ENCODE data around the gene ZBTB7C.

The ZBTB7C gene

GRCh38 chr18:48073211-48073930 is 335.8 kb downstream of the ZBTB7C start:
- DNase-seq, result no peak

- no peak for DNase-seq
Observed at GRCh38 chr18:48072428-48073204, 336.6 kb downstream of the ZBTB7C start.

- DNase-seq, result no peak
Observed at GRCh38 chr18:48068916-48069445, 340.2 kb downstream of the ZBTB7C start.

- DNase-seq, result no peak
Observed at GRCh38 chr18:48066225-48066652, 342.9 kb downstream of the ZBTB7C start.

GRCh38 chr18:48065601-48065995 is 343.6 kb downstream of the ZBTB7C start:
- no peak for DNase-seq

GRCh38 chr18:48064978-48065600 is 344.1 kb downstream of the ZBTB7C start:
- DNase-seq, result no peak

- no peak for DNase-seq
Observed at GRCh38 chr18:48061781-48062570, 347.2 kb downstream of the ZBTB7C start.

- no peak for DNase-seq
Observed at GRCh38 chr18:48060970-48061369, 348.2 kb downstream of the ZBTB7C start.

- DNase-seq, result no peak
Observed at GRCh38 chr18:48060346-48060745, 348.8 kb downstream of the ZBTB7C start.

- DNase-seq, result peak; percentile 10
Observed at GRCh38 chr18:48059455-48060010, 349.6 kb downstream of the ZBTB7C start.

- no peak for DNase-seq
Observed at GRCh38 chr18:48058486-48058885, 350.7 kb downstream of the ZBTB7C start.

GRCh38 chr18:48057018-48057417 is 352.2 kb downstream of the ZBTB7C start:
- DNase-seq, result no peak

- no peak for DNase-seq
Observed at GRCh38 chr18:48055351-48055750, 353.8 kb downstream of the ZBTB7C start.

- DNase-seq, result no peak
Observed at GRCh38 chr18:48053881-48054816, 355.0 kb downstream of the ZBTB7C start.

GRCh38 chr18:48052842-48053241 is 356.3 kb downstream of the ZBTB7C start:
- DNase-seq, result no peak

GRCh38 chr18:48051945-48052840 is 357.0 kb downstream of the ZBTB7C start:
- DNase-seq, result no peak

- DNase-seq, result no peak
Observed at GRCh38 chr18:48050176-48050575, 359.0 kb downstream of the ZBTB7C start.

- no peak for DNase-seq
Observed at GRCh38 chr18:48049757-48050156, 359.4 kb downstream of the ZBTB7C start.

GRCh38 chr18:48048251-48048650 is 360.9 kb downstream of the ZBTB7C start:
- DNase-seq, result no peak

GRCh38 chr18:48046843-48047242 is 362.3 kb downstream of the ZBTB7C start:
- no peak for DNase-seq

All from kidney glomerular epithelial cell (primary cell).